Measurements from ENCODE around the gene PRDM16. TPM values are rescaled to one million over a fixed set of nuclear protein-coding genes. Genes with fewer than 3 reads are reported as not detected.
A peak's percentile ranks its signal among the peaks of the same experiment; 100 is the strongest.

PRDM16 gene
- total RNA-seq, 1 experiment from 2014 or later = not detected

GRCh38 chr1:3429320-3429719, 360.3 kb downstream of the PRDM16 start:
- DNase-seq (ENCODE audit: low read depth) = no peak

- no peak for DNase-seq (ENCODE audit: low read depth)
These were observed 360.8 kb downstream of the PRDM16 start for GRCh38 chr1:3429766-3430165.

GRCh38 chr1:3430406-3430805, 361.4 kb downstream of the PRDM16 start:
- no peak for DNase-seq (ENCODE audit: low read depth)

- DNase-seq (ENCODE audit: low read depth) = no peak
These were observed 361.8 kb downstream of the PRDM16 start for GRCh38 chr1:3430820-3431219.

GRCh38 chr1:3431266-3431665, 362.3 kb downstream of the PRDM16 start:
- DNase-seq (ENCODE audit: low read depth) = no peak

GRCh38 chr1:3431686-3432085, 362.7 kb downstream of the PRDM16 start:
- DNase-seq (ENCODE audit: low read depth) = no peak

GRCh38 chr1:3432306-3432705, 363.3 kb downstream of the PRDM16 start:
- no peak for DNase-seq (ENCODE audit: low read depth)

GRCh38 chr1:3433076-3433475, 364.1 kb downstream of the PRDM16 start:
- no peak for DNase-seq (ENCODE audit: low read depth)

GRCh38 chr1:3433596-3434320, 364.8 kb downstream of the PRDM16 start:
- DNase-seq (ENCODE audit: low read depth) = no peak

GRCh38 chr1:3434406-3435110, 365.6 kb downstream of the PRDM16 start:
- DNase-seq (ENCODE audit: low read depth) = no peak

- no peak for DNase-seq (ENCODE audit: low read depth)
These were observed 366.7 kb downstream of the PRDM16 start for GRCh38 chr1:3435666-3436065.

GRCh38 chr1:3436451-3436850, 367.4 kb downstream of the PRDM16 start:
- no peak for DNase-seq (ENCODE audit: low read depth)

GRCh38 chr1:3436901-3437300, 367.9 kb downstream of the PRDM16 start:
- no peak for DNase-seq (ENCODE audit: low read depth)

GRCh38 chr1:3438661-3439180, 369.7 kb downstream of the PRDM16 start:
- no peak for DNase-seq (ENCODE audit: low read depth)

GRCh38 chr1:3439346-3440299, 370.6 kb downstream of the PRDM16 start:
- DNase-seq (ENCODE audit: low read depth) = no peak

- no peak for DNase-seq (ENCODE audit: low read depth)
These were observed 371.3 kb downstream of the PRDM16 start for GRCh38 chr1:3440300-3440681.

- DNase-seq (ENCODE audit: low read depth) = no peak
These were observed 371.9 kb downstream of the PRDM16 start for GRCh38 chr1:3440711-3441409.

- DNase-seq (ENCODE audit: low read depth) = peak; percentile 45
These were observed 372.4 kb downstream of the PRDM16 start for GRCh38 chr1:3441410-3441847.

- no peak for DNase-seq (ENCODE audit: low read depth)
These were observed 372.9 kb downstream of the PRDM16 start for GRCh38 chr1:3441880-3442279.

- no peak for DNase-seq (ENCODE audit: low read depth)
These were observed 373.3 kb downstream of the PRDM16 start for GRCh38 chr1:3442331-3442730.

- DNase-seq (ENCODE audit: low read depth) = no peak
These were observed 373.9 kb downstream of the PRDM16 start for GRCh38 chr1:3442901-3443300.

Data from RPMI7951 (cell line).